ENCODE data around the gene SLC25A17. TPM values are rescaled to one million over a fixed set of nuclear protein-coding genes. Genes with fewer than 3 reads are reported as not detected.
"Not testable (repeated sequence)": the region's sequence is repeated elsewhere in the genome, so short reads cannot be mapped to it uniquely, and the experiment has no call there.

SLC25A17 gene
- total RNA-seq, 1 donor from 2014 or later: 25.7 TPM

DNA sequence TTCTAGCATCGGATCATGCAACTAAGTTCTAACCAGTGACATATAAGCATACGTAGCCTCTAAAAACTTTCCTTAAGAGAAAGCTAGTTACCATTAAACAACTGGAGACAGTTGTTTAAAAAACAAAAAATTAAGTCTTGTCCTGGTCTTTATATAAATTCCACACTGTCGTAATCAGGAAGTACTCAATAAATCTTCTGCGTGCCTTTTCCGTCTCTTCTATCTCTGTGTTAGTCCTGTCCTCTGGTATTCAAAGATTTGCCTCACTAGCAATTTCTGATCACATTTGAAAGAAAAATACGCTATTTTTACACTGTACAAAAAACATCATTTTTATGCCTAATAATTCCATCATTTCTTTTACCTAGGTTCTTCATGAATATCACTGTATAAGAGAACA lies 10.0 kb upstream of the SLC25A17 start:
- DNase-seq (ENCODE audit: low read depth, low spot score): no peak
- TF ChIP-seq, protein P1, sequence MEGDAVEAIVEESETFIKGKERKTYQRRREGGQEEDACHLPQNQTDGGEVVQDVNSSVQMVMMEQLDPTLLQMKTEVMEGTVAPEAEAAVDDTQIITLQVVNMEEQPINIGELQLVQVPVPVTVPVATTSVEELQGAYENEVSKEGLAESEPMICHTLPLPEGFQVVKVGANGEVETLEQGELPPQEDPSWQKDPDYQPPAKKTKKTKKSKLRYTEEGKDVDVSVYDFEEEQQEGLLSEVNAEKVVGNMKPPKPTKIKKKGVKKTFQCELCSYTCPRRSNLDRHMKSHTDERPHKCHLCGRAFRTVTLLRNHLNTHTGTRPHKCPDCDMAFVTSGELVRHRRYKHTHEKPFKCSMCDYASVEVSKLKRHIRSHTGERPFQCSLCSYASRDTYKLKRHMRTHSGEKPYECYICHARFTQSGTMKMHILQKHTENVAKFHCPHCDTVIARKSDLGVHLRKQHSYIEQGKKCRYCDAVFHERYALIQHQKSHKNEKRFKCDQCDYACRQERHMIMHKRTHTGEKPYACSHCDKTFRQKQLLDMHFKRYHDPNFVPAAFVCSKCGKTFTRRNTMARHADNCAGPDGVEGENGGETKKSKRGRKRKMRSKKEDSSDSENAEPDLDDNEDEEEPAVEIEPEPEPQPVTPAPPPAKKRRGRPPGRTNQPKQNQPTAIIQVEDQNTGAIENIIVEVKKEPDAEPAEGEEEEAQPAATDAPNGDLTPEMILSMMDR (conservative IDR thresholded peaks at IDR 0.05): no peak
- Mint-ChIP-seq H3K4me3 (no peak overlapping the region), H3K36me3 (ENCODE audit: low read depth) (peaks cover 8% of the 10 kb centered on the region), H3K27ac (ENCODE audit: unreplicated experiment) (no peak overlapping the region), H3K27me3 (ENCODE audit: low read depth) (no peaks in the 10 kb centered on the region), H3K4me1 (no peaks in the 10 kb centered on the region), H3K9me3 (no peaks in the 10 kb centered on the region)

DNA sequence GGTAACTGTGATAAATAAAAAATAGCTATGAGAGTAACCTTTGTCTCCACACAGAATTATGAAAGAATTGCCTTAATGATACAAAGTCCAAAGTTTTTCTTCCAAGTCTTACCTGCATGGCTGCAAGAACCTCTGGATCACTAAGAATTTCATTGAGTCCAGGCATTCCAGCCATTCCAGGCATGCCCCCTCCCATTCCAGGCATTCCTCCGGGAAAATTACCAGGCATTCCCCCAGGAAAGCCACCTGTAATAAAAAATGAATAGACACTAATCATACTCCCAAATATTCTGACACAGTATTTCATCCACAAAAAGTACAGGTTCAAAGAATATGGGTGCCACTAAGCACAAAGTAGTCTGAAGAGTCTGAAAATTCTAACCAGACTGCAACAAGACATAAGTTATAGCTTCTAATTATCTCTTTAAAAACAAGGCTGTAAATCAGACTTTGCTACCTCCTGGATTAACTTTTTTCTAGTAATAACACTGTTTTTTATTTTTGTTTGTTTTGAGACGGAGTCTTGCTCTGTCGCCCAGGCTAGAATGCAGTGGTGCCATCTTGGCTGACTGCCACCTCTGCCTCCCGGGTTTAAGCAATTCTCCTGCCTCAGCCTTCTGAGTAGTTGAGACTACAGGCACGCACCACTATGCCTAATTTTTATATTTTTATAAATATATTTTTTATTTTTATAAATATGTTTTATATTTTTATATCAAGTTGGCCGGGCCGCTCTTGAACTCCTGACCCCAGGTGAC lies 8.0 kb upstream of the SLC25A17 start:
- no peak for DNase-seq (ENCODE audit: low read depth, low spot score)
- Mint-ChIP-seq H3K27me3 (ENCODE audit: low read depth) (no peaks in the 10 kb centered on the region), H3K4me3 (no peak overlapping the region), H3K27ac (ENCODE audit: unreplicated experiment) (no peak overlapping the region), H3K9me3 (no peaks in the 10 kb centered on the region), H3K4me1 (no peaks in the 10 kb centered on the region), H3K36me3 (ENCODE audit: low read depth) (peaks cover 5% of the 10 kb centered on the region)
- TF ChIP-seq, protein P1 (conservative IDR thresholded peaks at IDR 0.05): no peak

DNA sequence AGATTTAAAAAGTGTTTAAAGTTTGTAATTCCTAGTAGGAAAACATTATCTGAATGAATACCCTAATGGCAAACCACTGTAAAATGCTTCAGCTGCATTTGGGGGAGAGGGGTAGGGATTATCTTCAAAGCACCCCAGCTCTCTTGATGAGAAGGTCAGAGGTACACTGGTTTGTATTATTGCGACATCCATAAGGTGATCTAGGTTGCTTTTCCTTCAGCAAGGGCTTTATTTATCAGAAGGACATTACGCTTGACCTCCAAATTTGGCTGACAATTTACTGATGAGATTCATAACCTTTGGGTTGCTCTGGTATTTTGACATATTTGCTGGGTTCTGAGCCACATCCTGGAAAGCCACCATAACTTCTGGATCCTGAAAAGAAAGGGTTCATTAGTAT lies 7.1 kb upstream of the SLC25A17 start:
- not testable (repeated sequence) for H3K4me1 Mint-ChIP-seq; H3K4me3 Mint-ChIP-seq; H3K9me3 Mint-ChIP-seq; H3K27ac Mint-ChIP-seq (ENCODE audit: unreplicated experiment); DNase-seq (ENCODE audit: low read depth, low spot score); H3K27me3 Mint-ChIP-seq (ENCODE audit: low read depth); H3K36me3 Mint-ChIP-seq (ENCODE audit: low read depth)

DNA sequence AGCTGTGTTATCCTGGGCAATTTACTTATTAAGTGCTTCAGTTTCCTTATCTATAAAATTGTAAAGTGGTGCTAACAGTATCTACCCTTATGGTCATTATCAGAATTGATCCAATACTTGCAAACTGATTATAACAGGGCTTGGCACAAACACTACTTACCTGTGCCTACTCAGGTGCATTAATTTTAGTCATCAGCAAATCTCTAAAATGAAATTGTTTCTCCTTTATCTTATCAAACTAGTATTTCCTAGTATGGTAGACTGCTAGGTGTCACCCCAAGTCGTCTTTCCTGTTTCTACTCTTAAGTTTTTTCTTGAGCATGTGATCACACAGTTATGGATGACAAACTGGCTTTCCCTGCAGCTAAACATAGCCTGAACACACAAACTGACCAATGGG lies 4.3 kb upstream of the SLC25A17 start:
- Mint-ChIP-seq H3K4me3 (no peak overlapping the region), H3K4me1 (peaks cover 14% of the 10 kb centered on the region), H3K36me3 (ENCODE audit: low read depth) (peaks cover 2% of the 10 kb centered on the region), H3K27ac (ENCODE audit: unreplicated experiment) (no peak overlapping the region), H3K9me3 (no peaks in the 10 kb centered on the region), H3K27me3 (ENCODE audit: low read depth) (no peaks in the 10 kb centered on the region)
- no peak for DNase-seq (ENCODE audit: low read depth, low spot score)
- TF ChIP-seq, protein P1 (conservative IDR thresholded peaks at IDR 0.05): no peak

DNA sequence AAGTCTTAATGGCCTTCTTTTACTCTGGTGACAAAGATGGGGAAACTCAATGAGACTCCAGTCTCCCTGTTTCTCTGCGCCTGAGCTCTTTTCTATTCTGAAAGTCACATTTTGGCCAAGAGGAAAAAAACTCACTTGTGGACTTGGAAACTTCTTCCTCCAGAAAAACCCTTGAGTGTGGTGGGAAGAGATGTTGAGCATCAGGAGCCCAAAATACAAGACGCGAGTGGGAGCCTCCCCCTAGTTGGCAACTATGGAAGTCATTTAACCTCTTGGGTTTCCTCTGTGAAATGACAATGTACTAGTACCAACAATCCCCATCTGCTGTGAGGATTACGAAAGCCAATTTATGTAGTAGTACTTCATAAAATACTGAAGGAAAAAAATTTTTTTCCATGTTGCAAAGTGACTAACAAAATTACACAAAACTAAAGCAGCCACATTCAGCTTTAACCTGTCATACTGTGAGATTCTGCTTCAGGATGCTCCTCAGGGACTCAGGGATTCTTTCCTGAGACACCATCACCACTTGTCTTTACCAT lies 524 bp upstream of the SLC25A17 start:
- DNase-seq (ENCODE audit: low read depth, low spot score): no peak
- H3K4me1 Mint-ChIP-seq: peaks cover 29% of the 10 kb centered on the region
- peaks cover 4% of the 10 kb centered on the region for H3K36me3 Mint-ChIP-seq (ENCODE audit: low read depth)
- H3K9me3 Mint-ChIP-seq: no peaks in the 10 kb centered on the region
- TF ChIP-seq, protein P1 (conservative IDR thresholded peaks at IDR 0.05): no peak
- peak overlapping the region; percentile 98 for H3K4me3 Mint-ChIP-seq
- no peaks in the 10 kb centered on the region for H3K27me3 Mint-ChIP-seq (ENCODE audit: low read depth)
- H3K27ac Mint-ChIP-seq (ENCODE audit: unreplicated experiment): no peak overlapping the region

DNA sequence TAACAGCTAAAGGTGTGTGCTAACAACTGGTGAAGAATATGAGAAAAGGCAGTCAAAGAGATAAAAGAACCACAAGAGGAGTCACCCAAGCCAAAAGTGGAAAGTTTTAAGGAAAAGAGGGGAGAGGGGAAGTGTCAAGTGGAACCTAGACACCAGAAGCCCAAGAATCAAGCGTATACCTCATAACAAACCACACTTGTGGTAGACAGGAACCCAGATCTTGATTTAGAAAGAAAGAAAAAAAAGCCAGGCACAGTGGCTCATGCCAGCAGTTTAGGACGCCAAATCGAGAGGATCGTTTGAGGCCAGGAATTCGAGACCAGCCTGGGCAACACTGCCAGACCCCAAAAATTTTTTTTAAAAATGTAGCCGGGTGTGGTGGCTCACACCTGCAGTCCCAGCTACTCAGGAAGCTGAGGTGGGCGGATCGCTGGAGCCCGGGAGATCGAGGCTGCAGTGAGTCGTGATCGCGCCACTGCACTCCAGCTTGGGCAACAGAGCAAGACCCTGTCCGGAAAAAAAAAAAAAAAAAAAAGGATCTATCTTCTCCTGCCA lies 877 bp downstream of the SLC25A17 start:
- no peaks in the 10 kb centered on the region for H3K27me3 Mint-ChIP-seq (ENCODE audit: low read depth)
- peak overlapping the region; percentile 98 for H3K4me3 Mint-ChIP-seq
- DNase-seq (ENCODE audit: low read depth, low spot score): no peak
- peaks cover 35% of the 10 kb centered on the region for H3K4me1 Mint-ChIP-seq
- no peak overlapping the region for H3K27ac Mint-ChIP-seq (ENCODE audit: unreplicated experiment)
- TF ChIP-seq, protein P1 (conservative IDR thresholded peaks at IDR 0.05): no peak
- no peaks in the 10 kb centered on the region for H3K9me3 Mint-ChIP-seq
- peaks cover 4% of the 10 kb centered on the region for H3K36me3 Mint-ChIP-seq (ENCODE audit: low read depth)

All from neural crest cell (in vitro differentiated cells).